K562 (cell line): ENCODE measurements around the gene MAN1B1. TPM values are rescaled to one million over a fixed set of nuclear protein-coding genes. Genes with fewer than 3 reads are reported as not detected.
A peak's percentile ranks its signal among the peaks of the same experiment; 100 is the strongest.

ENCODE experiments used
- ATAC-seq: fragments of 200-7000 bp; cut with Tn5 transposase; 3 replicates; pipeline ENCODE4 v1.9.1; 2020; ENCODE audit warnings: moderate library complexity
- BruUV-seq: library from RNA; stranded (reverse); fragments of 400-500 nt; replicated peaks from 2 replicates; lab custom pipeline; 2021; lab: Mats Ljungman, UMichigan
- CTCF ChIA-PET: fragments of 300-600 bp; formaldehyde crosslinking; extraction: SDS; loops from one replicate; lab custom pipeline; 2021; ENCODE audit warnings: low intra/inter-chr PET ratio; lab: Yijun Ruan, JAX
- POLR2A ChIA-PET: fragments of 300-600, 350-650 bp; sonication (Branson Sonifier 250); formaldehyde crosslinking; extraction: SDS; loops from one replicate; lab custom pipeline; 2021; ENCODE audit warnings: antibody characterized with exemption, inconsistent platforms; lab: Yijun Ruan, JAX
- DNase-seq, 4 experiments: peaks; one replicate each; pipeline versions ENCODE4 v3.0.0 to v3.0.0-alpha.2; 2011 to 2018; ENCODE audit warnings: low spot score in 3 of 4, mixed read lengths in 3 of 4; ENCODE audit errors: extremely low read depth in 1 of 4
- FAIRE-seq: peaks from 2 replicates; lab custom pipeline; 2011; peaks lifted over from hg19 to GRCh38; lab: Jason Lieb, UNC
- H2AFZ ChIP-seq: 2 replicates; pipeline ENCODE4 v1.6.0; 2011; ENCODE audit warnings: low read depth, low read length, control low read depth, inconsistent platforms
- H3K27ac ChIP-seq: fragments of 200-600 bp; 3 replicates; pipeline ENCODE4 v1.8.0; 2011; ENCODE audit warnings: low read depth, mild to moderate bottlenecking, control low read depth, inconsistent platforms, low read length, moderate library complexity, mixed read lengths; ENCODE audit errors: extremely low read depth
- H3K27me3 ChIP-seq, 2 experiments: fragments of 300-600 bp in 1 of 2; 2 replicates in 1 of 2; 3 replicates in 1 of 2; pipeline versions ENCODE4 v1.6.0 to v1.8.0; 2011; ENCODE audit warnings: inconsistent platforms in 2 of 2, low read length in 2 of 2, mild to moderate bottlenecking in 1 of 2, mixed read lengths in 1 of 2, moderate library complexity in 1 of 2; ENCODE audit not compliant: control insufficient read depth in 2 of 2, insufficient read depth in 2 of 2
- H3K36me3 ChIP-seq: fragments of 300-600 bp; 3 replicates; pipeline ENCODE4 v1.8.0; 2011; ENCODE audit warnings: mild to moderate bottlenecking, low read length, inconsistent platforms; ENCODE audit not compliant: control insufficient read depth, insufficient read depth
- H3K4me1 ChIP-seq, 2 experiments: fragments of 200-600 bp in 1 of 2; replicated peaks in 1 of 2; 2 replicates in 1 of 2; 3 replicates in 1 of 2; pipeline versions ENCODE4 v1.5.1 to v1.8.0; 2011; ENCODE audit warnings: inconsistent platforms in 2 of 2, low read length in 2 of 2, mild to moderate bottlenecking in 1 of 2, mixed read lengths in 1 of 2, moderate library complexity in 1 of 2; ENCODE audit not compliant: control insufficient read depth in 2 of 2, insufficient read depth in 2 of 2
- H3K4me2 ChIP-seq: 2 replicates; pipeline ENCODE4 v1.6.1; 2011; ENCODE audit warnings: low read length, control low read depth, inconsistent platforms, mixed read lengths; ENCODE audit not compliant: insufficient read depth
- H3K4me3 ChIP-seq: fragments of 200-600 bp; sonication (generic), shearing (Covaris generic); 2 replicates; pipeline ENCODE4 v1.5.1; 2016; ENCODE audit warnings: control low read depth, inconsistent platforms
- H3K79me2 ChIP-seq: fragments of 200-600 bp; 3 replicates; pipeline ENCODE4 v1.8.0; 2011; ENCODE audit warnings: low read length, inconsistent platforms; ENCODE audit not compliant: control insufficient read depth, insufficient read depth
- H3K9ac ChIP-seq, 2 experiments: 2 replicates each; pipeline versions ENCODE4 v1.6.0 to v1.6.1; 2011; ENCODE audit warnings: low read depth in 2 of 2, low read length in 2 of 2, control low read depth in 1 of 2, inconsistent platforms in 1 of 2, mild to moderate bottlenecking in 1 of 2, mixed read lengths in 1 of 2; ENCODE audit not compliant: insufficient read depth in 1 of 2
- H3K9me1 ChIP-seq: one replicate; pipeline ENCODE4 v1.6.0; 2011; ENCODE audit warnings: inconsistent platforms, mild to moderate bottlenecking, low read length, moderate library complexity; ENCODE audit not compliant: control insufficient read depth, insufficient read depth
- H3K9me3 ChIP-seq: replicated peaks from 2 replicates; pipeline ENCODE4 v1.5.1; 2011; ENCODE audit warnings: low read depth, low read length, inconsistent platforms; ENCODE audit not compliant: control insufficient read depth, insufficient read depth
- H4K20me1 ChIP-seq: replicated peaks from 2 replicates; pipeline ENCODE4 v1.6.1; 2011; ENCODE audit warnings: low read length, inconsistent platforms, mixed read lengths; ENCODE audit not compliant: control insufficient read depth, insufficient read depth
- DMBX1 ChIP-seq: fragments of 250-450 bp; sonication (Bioruptor Pico); IDR thresholded peaks from 2 replicates; pipeline ENCODE4 v1.8.0; 2022; ENCODE audit warnings: inconsistent platforms, mild to moderate bottlenecking, moderate library complexity, borderline replicate concordance
- EP400 ChIP-seq: fragments of 450-650 bp; IDR thresholded peaks from 2 replicates; pipeline ENCODE4 v1.6.1; 2017; ENCODE audit warnings: antibody characterized with exemption, mild to moderate bottlenecking, moderate library complexity
- FIP1L1 ChIP-seq: fragments of 200-400 bp; formaldehyde crosslinking; IDR thresholded peaks from 2 replicates; pipeline ENCODE4 v1.6.1; 2018; ENCODE audit warnings: mild to moderate bottlenecking, low read depth, low read length; ENCODE audit not compliant: poor library complexity, severe bottlenecking
- FOXM1 ChIP-seq, 2 experiments: fragments of 450-650 bp in 1 of 2; sonication (generic) in 1 of 2; formaldehyde crosslinking in 1 of 2; IDR thresholded peaks; 2 replicates each; pipeline versions ENCODE4 v1.6.1 to v1.9.0; 2017 to 2022; ENCODE audit warnings: low read depth in 2 of 2, mild to moderate bottlenecking in 2 of 2, missing genetic modification reagents in 1 of 2, moderate library complexity in 1 of 2
- GTF3C2 ChIP-seq: IDR thresholded peaks from 3 replicates; pipeline ENCODE4 v1.6.1; 2011; ENCODE audit warnings: borderline replicate concordance, mild to moderate bottlenecking, moderate library complexity; ENCODE audit not compliant: insufficient read length; ENCODE audit errors: extremely low read depth
- HES1 ChIP-seq: fragments of 450-650 bp; IDR thresholded peaks from 2 replicates; pipeline ENCODE4 v1.6.1; 2016; ENCODE audit warnings: low read depth, mild to moderate bottlenecking, moderate library complexity
- HEY1 ChIP-seq: fragments of 250-450 bp; sonication (Bioruptor Pico); IDR thresholded peaks from 2 replicates; pipeline ENCODE4 v1.5.0; 2020; ENCODE audit warnings: mild to moderate bottlenecking, moderate library complexity, borderline replicate concordance
- LARP7 ChIP-seq: fragments of 450-650 bp; IDR thresholded peaks from 2 replicates; pipeline ENCODE4 v1.6.1; 2016
- OTX1 ChIP-seq: fragments of 450-650 bp; formaldehyde crosslinking; IDR thresholded peaks from 2 replicates; pipeline ENCODE4 v1.4.0; 2022; ENCODE audit warnings: mild to moderate bottlenecking
- RAD21 ChIP-seq, 2 experiments: fragments of 250-450 bp in 1 of 2; fragments of 450-650 bp in 1 of 2; sonication (Bioruptor Pico) in 1 of 2; formaldehyde crosslinking in 1 of 2; IDR thresholded peaks in 1 of 2; conservative IDR thresholded peaks in 1 of 2; 2 replicates each; pipeline versions ENCODE4 v1.4.0 to v1.8.0; 2020 to 2022; ENCODE audit warnings: mild to moderate bottlenecking in 2 of 2, moderate library complexity in 1 of 2
- SAFB ChIP-seq: fragments of 200-400 bp; formaldehyde crosslinking; IDR thresholded peaks from 2 replicates; pipeline ENCODE4 v1.6.1; 2017; ENCODE audit warnings: low read depth, low read length, borderline replicate concordance
- TCFL5 ChIP-seq: fragments of 250-450 bp; sonication (Bioruptor Pico); conservative IDR thresholded peaks from 2 replicates; pipeline ENCODE4 v1.6.1; 2021; ENCODE audit warnings: mild to moderate bottlenecking, moderate library complexity, matching md5 sums
- WGBS: fragments of 100-300 bp; shearing (Covaris generic); methylation state at CpG from one replicate; pipeline ENCODE4 v1.1.6; 2016; ENCODE audit warnings: low coverage, mixed read lengths; ENCODE audit not compliant: insufficient coverage; ENCODE audit errors: missing lambda C conversion rate; 5-methylcytosine and 5-hydroxymethylcytosine counted together
- in situ Hi-C: fragments of 300-500 bp; cut with MboI; formaldehyde crosslinking; loops from 4 replicates; pipeline ENCODE4 v1.15.0; 2018; ENCODE audit warnings: inconsistent platforms, mixed read lengths
- intact Hi-C: fragments of 100-400 bp; cut with micrococcal nuclease; formaldehyde crosslinking; loops from 2 replicates; pipeline ENCODE4 v1.14.2; 2022
- polyA plus RNA-seq, 8 experiments: library from polyadenylated mRNA; depleted of rRNA in 4 of 8; stranded (reverse) in 5 of 8; unstranded in 3 of 8; fragments of >200 nt; fragmentation: Nextera tagmentation in 2 of 8; fragmentation: Illumina TruSeq in 1 of 8; extraction: Ambion mirVana in 2 of 8; extraction: Trizol in 1 of 8; gene quantifications; 2 replicates each; pipeline versions ENCODE4 v1.2.1 to v1.2.3, GENCODE V29; 2011 to 2014; ENCODE audit warnings: inconsistent platforms in 1 of 8, missing spikeins in 1 of 8
- total RNA-seq, 7 experiments: library from RNA; depleted of rRNA in 6 of 7; stranded (reverse); fragments of >200 nt in 6 of 7; fragmentation: Illumina TruSeq in 2 of 7; extraction: Trizol in 2 of 7; gene quantifications; 2 replicates each; pipeline versions ENCODE4 v1.2.1 to v1.2.3, GENCODE V29; 2011 to 2021; ENCODE audit warnings: low replicate concordance in 1 of 7
- TF ChIP-seq, protein P1 (sequence below): sonication (generic); formaldehyde crosslinking; IDR thresholded peaks from 2 replicates; pipeline ENCODE4 v1.8.0; 2022; ENCODE audit warnings: mild to moderate bottlenecking, missing genetic modification reagents
- TF ChIP-seq, protein P2 (sequence below): fragments of 250-450 bp; sonication (Bioruptor Pico); IDR thresholded peaks from 2 replicates; pipeline ENCODE4 v1.8.0; 2022; ENCODE audit warnings: moderate library complexity, mild to moderate bottlenecking, inconsistent platforms

MAN1B1 gene
- total and polyA plus RNA-seq, 9 of the 15 experiments (the other 6 are each of a cell fraction or from before 2014, with no cell fraction given) = 0.55 to 36.6 (median 27.3) TPM

- intact Hi-C loops = loop anchor here (2.0 kb wide), 1 partner anchor 21 kb away; no protein-coding TSS in a partner anchor
- Histone ChIP-seq H3K36me3 (peaks cover 2% of the 10 kb centered on the region; the same call in 1 of the 3 replicates), H3K27me3 (no peaks in the 10 kb centered on the region), H3K79me2 (peaks cover 35% of the 10 kb centered on the region), H3K4me2 (peak overlapping the region; percentile 100), H2AFZ (peak overlapping the region; percentile 99), H3K4me3 (peak overlapping the region; percentile 91), H3K9ac (peak overlapping the region; percentile 84 to 100), H3K27ac (peak overlapping the region; percentile 78), H4K20me1 (no peaks in the 10 kb centered on the region), H3K9me3 (no peaks in the 10 kb centered on the region), H3K9me1 (no peaks in the 10 kb centered on the region), H3K4me1 (peaks cover 12 to 37% of the 10 kb centered on the region in 2 experiments; a peak in 4 of 5 replicates)
- in situ Hi-C loops = loop anchor here (5.0 kb wide), 1 partner anchor 98 kb away; the partner anchor contains the start of genes CYSRT1 and RNF224
- under 1% methylated on average over 71 of the region's 86 CpGs for WGBS
- no TSS peak for BruUV-seq
- ATAC-seq (peak; percentile 95), FAIRE-seq (peak; percentile 91), DNase-seq (peak; percentile 88 to 97 (median 90))
- ChIA-PET POLR2A (interaction anchor here (0.6 to 2.3 kb wide), 21 partner anchors 8 to 172 kb away, joined by 3 to 23 read pairs (median 4); partner anchors contain the start of genes GRIN1, LCNL1, MAN1B1 and NRARP), CTCF (no interaction called here)
- peak; percentile 79; the same call in 1 of the 2 replicates for TF ChIP-seq OTX1 (CRISPR knock-in tag)
- TF ChIP-seq HEY1 (CRISPR knock-in tag) = no peak
- no peak for TF ChIP-seq GTF3C2
- TF ChIP-seq SAFB = peak; percentile 70
- no peak for TF ChIP-seq HES1
- TF ChIP-seq LARP7 = no peak
- TF ChIP-seq FIP1L1 = peak; percentile 13
- TF ChIP-seq, protein P1, sequence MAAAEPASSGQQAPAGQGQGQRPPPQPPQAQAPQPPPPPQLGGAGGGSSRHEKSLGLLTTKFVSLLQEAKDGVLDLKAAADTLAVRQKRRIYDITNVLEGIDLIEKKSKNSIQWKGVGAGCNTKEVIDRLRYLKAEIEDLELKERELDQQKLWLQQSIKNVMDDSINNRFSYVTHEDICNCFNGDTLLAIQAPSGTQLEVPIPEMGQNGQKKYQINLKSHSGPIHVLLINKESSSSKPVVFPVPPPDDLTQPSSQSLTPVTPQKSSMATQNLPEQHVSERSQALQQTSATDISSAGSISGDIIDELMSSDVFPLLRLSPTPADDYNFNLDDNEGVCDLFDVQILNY (CRISPR knock-in tag) = no peak
- TF ChIP-seq EP400 = peak; percentile 82
- TF ChIP-seq, protein P2, sequence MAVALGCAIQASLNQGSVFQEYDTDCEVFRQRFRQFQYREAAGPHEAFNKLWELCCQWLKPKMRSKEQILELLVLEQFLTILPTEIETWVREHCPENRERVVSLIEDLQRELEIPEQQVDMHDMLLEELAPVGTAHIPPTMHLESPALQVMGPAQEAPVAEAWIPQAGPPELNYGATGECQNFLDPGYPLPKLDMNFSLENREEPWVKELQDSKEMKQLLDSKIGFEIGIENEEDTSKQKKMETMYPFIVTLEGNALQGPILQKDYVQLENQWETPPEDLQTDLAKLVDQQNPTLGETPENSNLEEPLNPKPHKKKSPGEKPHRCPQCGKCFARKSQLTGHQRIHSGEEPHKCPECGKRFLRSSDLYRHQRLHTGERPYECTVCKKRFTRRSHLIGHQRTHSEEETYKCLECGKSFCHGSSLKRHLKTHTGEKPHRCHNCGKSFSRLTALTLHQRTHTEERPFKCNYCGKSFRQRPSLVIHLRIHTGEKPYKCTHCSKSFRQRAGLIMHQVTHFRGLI (CRISPR knock-in tag) = no peak
- no peak for TF ChIP-seq RAD21 (CRISPR knock-in tag; conservative IDR thresholded peaks at IDR 0.05 in 1 of 2, IDR thresholded peaks at IDR 0.05 in 1 of 2)
- no peak for TF ChIP-seq FOXM1 (IDR thresholded peaks at IDR 0.05; ENCODE audit: low read depth)
- peak; percentile 27 for TF ChIP-seq FOXM1 (CRISPR knock-in tag; IDR thresholded peaks at IDR 0.05; ENCODE audit: low read depth)
- no peak for TF ChIP-seq TCFL5 (CRISPR knock-in tag)
- TF ChIP-seq DMBX1 (CRISPR knock-in tag) = no peak
These were observed 42.8 kb downstream of the MAN1B1 start for GRCh38 chr9:137129456-137130175.
